GM21447 (cell line): ENCODE data around the gene ESR1.
"Not testable (repeated sequence)": the region's sequence is repeated elsewhere in the genome, so short reads cannot be mapped to it uniquely, and the experiment has no call there.

ENCODE experiments used
- ATAC-seq: cut with Tn5 transposase; IDR thresholded peaks from one replicate; pipeline ENCODE4 v1.9.1; 2021; ENCODE audit not compliant: unreplicated experiment

ESR1 gene

DNA sequence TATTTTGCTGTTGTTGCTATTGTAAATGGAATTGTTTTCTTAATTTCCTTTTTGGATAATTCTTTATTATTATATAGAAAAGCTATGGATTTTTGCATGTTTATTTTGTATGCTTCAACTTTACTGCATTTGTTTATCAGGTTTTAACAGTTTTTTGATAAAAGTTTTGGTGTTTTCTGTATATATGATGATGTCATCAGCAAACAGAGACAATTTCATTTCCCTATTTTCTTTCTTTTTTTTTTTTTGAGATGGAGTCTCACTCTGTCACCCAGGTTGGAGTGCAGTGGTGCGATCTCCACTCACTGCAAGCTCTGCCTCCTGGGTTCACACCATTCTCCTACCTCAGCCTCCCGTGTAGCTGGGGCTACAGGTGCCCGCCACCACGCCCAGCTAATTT lies 156.9 kb downstream of the ESR1 start:
- not testable (repeated sequence) for ATAC-seq

DNA sequence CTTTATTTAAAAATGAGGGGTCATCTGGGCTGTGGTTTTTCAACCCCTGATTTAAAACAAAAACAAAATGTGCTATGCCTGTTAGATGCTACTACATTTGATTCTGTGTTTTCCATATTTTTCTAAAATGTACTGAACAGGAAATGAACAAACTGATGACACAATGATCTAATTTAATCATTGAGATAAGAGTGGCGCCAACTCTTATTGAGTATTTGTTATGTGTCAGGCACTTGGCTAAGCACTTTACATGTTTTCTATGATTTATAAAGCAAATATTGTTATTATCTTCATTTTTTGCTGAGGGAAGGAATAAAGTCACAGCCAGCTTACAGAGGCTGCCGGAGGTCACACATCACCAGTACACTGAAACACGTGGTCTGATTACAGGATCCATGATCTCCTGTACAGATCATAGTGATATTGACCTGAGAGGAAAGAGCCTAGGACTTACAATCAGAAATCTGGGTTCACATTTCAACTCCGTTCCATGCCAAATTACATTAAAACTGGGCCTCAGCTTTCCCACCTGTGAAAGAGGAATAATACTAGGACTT lies 166.7 kb downstream of the ESR1 start:
- no peak for ATAC-seq

DNA sequence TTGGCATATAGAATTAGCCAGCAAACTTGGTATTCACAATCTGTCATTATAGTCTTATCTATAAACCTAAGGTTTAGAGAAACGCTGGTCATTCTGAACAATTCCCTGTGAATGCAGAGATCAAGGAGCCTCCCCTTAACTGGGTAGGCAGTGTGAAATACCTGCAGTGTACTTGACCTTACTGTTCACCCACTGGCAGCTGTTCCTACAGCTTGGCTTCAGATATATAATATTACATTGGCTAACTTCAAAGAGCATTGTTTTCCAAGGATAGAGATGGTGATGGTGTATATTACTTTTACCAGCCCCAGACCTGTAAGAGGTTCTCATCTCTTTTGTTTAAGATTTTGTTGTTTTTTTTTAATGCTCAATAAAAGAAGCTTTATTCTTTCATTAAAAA lies 168.3 kb downstream of the ESR1 start:
- no peak for ATAC-seq

DNA sequence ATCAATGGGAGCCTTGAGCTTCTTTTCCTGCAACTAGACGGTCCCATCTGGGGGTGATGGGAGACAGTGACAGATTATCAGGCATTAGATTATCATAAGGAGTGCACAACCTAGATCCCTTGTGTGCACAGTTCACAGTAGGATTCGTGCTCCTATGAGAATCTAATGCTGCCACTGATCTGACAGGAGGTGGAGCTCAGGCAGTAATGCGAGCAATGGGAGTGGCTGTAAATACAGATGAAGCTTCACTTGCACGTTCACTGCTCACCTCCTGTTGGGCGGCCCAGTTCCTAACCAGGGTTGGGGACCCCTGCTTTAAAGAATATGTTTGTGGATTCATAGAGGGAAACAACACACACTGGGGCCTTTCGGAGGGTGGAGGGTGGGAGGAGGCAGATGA lies 180.7 kb downstream of the ESR1 start:
- not testable (repeated sequence) for ATAC-seq

DNA sequence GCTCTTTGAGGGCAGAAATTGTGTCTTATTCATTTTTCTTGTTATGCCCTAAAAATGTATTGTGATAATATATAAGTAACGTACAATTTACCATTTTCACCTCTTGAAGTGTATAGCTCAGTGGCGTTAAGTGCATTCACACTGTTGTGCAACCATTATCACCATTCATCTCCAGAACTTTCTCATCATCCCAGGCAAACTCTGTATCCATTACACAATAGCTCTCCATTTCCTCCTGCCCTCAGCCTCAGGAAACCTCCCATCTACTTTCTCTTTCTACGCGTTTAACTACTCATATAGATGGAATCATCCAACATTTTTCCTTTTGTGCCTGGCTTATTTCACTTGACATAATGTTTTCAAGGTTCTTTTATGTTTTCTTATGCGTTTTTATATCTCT lies 184.6 kb downstream of the ESR1 start:
- ATAC-seq: no peak

DNA sequence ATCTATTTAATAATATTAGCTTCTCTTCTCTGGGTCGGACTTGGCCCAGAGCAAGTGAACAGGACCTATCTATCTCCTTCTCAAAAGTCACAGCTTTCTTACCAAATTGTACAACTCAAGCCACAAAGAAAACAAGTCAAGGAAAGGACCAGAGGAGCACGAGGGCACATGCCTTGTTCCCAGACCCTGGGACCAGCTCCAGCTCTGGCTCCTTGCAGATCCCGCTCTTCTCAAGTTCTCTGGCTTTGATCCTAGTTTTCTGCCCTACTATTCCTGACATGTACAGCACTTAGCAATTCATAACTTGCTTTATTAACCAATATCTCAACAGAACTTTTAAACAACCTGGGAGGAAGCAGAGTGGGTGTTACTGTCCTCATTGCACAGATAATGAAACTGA lies 185.9 kb downstream of the ESR1 start:
- ATAC-seq: no peak

DNA sequence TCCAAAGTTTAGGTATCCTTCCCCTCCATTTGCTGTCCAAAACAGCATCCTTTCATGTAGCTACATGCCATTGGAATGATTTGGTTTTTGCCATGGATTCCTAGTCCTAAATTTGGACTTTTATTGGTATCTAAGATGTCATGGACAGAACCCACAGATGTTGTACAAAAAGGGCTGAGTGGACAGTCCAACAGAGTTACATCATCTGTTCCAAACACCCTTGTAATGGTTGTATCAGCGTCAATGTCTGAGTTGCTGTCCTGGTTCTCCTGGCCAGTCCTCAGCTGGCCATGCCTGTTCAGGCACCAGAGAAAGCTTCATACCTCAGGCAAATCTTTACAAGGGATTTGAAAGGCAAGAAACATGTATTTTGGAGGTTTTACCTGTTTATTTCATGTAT lies 191.3 kb downstream of the ESR1 start:
- no peak for ATAC-seq

DNA sequence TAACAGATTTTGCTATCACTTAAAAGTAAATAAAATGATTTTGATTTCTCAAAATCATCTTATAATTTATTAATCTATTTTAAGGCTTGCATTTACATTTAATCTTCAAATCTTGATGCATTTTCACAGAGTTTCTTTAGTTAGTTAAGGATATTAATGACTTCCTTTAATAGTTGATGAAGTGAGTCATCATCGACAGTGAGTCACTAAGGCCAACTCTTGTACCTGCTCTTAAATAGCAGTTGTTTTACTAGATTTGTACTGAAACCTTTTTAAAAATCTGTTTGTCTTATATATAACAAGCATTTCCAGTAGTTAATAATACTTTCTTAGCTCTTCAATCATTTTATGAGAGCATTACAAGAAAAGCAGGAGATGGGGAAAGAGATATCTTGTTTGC lies 191.7 kb downstream of the ESR1 start:
- no peak for ATAC-seq

DNA sequence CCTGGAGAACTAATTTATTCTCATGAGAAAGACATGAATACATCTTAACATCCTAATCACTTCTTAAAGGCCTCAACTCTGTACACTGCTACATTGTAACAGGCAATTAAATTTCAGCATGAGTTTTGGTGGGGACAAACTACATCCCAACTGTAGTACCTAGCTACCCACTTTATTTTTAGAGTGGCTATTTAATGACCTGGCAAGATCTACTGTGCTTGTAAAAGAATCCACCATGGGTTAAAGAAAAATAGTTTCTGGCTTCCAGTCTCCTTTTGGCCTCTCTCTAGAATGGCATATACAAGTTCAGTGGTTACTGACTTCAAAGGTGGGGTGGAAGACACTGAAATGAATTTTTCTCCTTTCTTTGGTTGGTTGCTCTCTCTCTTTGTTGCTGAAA lies 193.9 kb downstream of the ESR1 start:
- no peak for ATAC-seq

DNA sequence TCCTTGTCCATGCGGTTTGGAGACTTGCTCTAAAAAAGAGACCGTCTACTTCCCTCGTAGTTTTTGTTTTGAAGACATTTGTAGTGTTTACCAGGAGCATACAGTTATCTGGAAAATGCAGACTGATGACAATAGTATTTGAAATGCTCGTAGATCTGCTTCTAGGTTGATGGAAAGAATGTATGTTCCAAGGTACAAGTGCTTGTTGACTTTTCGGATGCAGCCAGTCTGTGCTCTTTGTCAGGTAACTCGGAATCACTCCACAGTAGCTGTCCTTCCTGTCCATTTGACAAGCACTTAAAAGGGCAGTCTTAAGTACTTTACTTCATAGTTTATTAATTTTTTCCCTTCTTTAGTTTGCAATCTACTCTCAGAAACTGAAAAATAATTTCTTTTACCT lies 194.8 kb downstream of the ESR1 start:
- no peak for ATAC-seq

DNA sequence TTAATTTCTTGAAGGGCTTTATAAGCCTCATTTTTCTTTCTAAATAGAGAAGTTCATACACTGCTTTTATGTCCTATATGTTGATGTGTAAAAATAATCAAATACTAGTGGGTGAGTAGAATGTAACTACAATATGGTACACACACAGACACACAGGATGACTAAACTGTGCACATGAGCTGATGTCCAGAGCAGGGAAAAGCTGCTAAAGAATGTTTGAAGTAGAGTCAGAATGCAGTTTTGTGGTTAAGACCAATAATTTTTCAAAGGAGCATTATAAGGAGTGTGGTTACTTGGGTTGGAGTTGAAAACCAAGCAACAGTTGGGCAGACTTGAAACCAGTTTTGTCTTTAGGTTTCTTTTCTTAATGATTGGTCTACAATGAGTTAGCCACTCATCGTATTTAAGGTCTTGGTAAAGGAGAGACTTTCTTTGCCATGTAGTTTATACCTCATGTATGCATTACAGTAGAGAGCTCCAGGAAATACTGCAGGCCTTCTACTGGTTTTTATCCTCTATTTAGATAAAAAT lies 196.6 kb downstream of the ESR1 start:
- ATAC-seq: no peak

DNA sequence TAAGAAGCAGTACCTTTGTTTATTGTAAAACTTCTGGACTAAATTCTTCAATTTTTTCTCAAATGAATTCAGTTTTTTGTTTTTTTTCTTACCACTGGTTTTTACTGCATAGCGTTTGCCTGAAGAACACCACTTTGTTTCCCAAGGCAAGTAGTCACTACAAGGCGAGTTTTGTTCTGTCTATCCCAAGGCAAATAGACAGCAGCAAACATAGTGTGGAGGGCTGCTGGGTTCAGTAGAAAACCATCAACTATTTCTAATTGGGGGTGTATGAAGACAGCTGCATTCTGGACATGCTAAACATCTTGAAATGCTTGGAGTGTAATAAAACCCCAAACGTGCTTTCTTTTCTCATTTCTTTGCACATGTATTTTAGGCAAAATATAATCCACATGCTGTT lies 197.4 kb downstream of the ESR1 start:
- no peak for ATAC-seq

DNA sequence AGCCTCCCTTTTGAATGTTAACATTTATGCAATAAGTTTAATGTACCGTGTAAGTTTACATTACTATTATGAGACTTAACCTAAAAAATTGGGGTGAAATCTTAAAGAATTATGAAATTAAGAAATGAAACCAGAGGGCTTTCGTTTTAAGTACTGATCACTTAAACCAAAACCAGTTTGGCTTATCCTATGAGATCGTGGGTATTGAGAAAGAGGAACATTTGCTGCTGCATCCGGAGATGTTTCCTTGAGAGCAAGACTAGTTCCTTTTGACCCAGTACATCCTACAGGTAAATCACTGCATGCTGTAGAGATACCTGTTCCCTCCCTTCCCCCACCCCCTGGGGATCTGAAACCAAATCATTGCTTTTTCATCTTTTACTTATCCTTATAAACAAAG lies 201.3 kb downstream of the ESR1 start:
- no peak for ATAC-seq

DNA sequence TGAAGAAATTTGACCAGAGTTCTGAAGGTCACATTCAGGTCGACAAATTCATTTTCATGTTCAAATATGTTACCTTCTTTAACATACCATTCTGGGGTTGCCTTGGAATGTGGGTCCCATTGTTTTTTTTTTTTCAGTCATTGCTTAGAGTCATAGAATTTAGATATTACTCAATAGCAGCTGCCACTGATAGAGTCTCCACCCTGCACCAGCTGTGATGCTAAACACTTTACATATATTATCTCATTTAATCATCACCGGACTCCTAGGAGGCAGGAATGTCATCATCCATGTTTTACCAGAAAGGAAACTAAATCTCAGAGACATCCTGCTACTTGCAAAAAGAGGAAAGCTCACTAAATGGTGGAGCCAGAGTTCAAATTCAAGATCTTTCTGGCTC lies 204.7 kb downstream of the ESR1 start:
- ATAC-seq: no peak

DNA sequence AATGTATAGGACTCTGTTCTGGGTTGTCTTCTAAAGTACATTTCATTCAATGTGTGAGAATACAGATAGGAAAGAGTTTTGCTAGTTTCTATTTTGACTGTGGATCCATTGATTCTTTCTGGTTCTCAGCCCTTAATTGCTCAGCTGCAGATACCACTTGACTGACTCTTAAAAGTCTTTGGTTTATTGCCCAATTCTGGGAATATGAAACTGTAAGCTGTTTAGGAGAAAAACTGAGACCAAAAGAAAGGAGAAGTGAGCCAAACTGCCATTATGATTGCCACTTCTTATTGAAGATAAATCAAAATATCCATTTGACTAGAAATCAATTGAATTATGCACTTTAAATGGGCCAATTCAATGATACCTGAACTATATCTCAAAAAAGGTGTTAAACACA lies 211.4 kb downstream of the ESR1 start:
- no peak for ATAC-seq

DNA sequence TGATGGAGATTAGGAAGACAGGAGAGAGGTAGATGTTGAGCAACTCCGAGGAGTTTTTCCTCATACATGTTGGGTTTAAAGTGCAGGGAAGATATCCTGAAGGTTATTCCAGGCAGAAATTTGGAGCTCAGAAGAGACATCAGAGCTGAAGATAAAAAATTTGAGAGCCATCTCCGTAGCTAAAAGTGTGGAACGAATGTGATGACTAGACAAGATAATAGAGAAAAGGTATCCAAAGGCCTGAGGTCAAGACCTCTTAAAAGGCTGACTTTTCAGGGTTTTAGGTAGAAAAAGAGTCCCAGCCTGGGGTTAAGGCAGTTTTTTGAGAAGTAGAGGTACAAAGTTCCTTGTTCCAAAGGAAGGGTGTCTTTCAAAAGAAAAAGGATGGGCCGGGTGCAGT lies 214.8 kb downstream of the ESR1 start:
- no peak for ATAC-seq

DNA sequence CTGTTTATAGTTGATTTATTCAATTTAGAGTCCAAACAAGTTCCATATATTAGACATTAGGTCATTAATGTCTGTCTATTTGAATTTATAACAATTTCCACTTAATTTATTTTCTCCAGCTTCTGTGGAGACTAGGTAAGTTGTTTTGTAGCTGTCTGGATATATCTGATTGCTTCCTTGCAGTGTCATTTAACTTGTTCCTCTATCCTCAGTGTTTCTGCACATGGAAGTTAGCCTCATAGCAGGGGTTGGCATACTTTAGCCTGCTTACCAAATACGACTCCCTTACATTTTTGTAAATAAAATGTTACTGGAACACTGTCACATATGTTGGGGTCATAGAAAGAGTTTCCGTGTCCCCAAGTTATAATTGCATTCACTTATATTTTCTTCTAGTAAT lies 216.1 kb downstream of the ESR1 start:
- ATAC-seq: no peak

DNA sequence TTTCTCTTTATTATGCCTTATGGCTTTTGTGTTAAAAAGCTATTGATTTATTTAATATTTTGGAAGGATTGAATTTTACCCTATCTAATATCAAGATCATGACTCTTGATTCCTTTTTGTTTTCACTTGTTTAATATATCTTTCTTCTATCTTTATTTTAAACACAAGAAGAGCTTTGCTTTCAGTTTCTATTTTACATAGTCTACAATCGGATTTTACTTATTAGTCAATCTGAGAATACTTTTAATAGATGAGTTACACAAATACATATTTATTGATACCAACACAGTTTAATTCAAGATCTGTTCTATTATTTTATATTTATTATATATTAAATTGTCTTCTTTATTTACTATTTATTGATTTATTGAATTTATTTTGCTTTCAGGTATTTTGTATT lies 218.8 kb downstream of the ESR1 start:
- no peak for ATAC-seq

DNA sequence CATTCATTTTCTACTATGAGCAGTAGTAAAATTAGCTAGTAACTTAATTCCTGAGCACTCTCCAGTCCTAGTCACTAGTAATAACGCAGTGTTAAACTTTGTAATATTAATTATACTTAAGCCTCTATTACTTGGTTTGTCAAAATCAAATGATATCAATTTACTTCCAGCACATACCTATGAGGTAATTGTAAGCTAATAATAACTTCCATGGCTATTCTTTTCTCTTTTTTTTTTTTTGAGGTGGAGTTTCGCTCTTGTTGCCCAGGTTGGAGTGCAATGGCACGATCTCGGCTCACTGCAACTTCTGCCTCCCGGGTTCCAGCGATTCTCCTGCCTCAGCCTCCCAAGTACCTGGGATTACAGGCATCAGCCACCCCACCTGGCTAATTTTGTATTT lies 219.3 kb downstream of the ESR1 start:
- not testable (repeated sequence) for ATAC-seq

DNA sequence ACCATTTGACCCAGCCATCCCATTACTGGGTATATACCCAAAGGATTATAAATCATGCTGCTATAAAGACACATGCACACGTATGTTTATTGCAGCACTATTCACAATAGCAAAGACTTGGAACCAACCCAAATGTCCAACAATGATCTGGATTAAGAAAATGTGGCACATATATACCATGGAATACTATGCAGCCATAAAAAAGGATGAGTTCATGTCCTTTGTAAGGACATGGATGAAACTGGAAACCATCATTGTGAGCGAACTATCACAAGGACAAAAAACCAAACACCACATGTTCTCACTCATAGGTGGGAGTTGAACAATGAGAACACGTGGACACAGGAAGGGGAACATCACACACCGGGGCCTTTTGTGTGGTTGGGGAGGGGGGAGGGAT lies 226.3 kb downstream of the ESR1 start:
- not testable (repeated sequence) for ATAC-seq

DNA sequence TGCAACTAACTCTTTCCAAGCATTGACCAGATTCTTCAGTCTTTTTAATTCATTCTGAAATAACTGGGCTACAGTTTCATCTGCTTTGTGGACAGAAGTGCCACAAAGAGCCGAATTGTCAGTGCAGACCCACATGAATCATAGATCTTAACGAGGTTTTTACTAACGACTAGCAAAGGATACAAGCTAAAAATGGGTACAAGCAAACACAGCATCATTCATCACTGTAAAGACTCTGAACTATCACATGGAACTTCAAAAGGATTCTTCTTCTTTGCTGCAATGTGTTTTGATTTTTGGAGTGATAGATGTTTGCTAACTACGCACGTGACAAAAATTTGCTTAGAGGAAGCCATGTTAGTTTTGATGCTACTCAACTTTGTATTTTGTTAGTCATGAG lies 227.1 kb downstream of the ESR1 start:
- ATAC-seq: no peak

DNA sequence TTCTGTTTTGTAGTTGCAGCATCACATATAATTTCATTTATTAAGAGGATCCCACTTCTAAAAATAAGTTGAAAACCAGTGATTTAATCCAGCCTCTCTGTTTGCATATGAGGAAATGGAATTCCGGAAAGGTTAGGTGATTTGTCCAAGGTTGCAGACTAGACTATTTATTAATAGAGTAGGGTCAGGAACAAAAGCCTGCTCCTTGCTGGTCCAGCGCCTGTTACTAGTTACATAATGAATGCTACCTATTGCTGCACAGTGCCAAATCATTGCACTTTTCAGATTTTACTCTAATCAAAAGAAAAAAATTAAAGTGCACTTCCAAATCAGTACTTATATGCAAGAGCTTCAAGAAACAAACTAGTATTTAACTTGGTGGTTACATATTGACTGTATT lies 238.6 kb downstream of the ESR1 start:
- ATAC-seq: no peak

DNA sequence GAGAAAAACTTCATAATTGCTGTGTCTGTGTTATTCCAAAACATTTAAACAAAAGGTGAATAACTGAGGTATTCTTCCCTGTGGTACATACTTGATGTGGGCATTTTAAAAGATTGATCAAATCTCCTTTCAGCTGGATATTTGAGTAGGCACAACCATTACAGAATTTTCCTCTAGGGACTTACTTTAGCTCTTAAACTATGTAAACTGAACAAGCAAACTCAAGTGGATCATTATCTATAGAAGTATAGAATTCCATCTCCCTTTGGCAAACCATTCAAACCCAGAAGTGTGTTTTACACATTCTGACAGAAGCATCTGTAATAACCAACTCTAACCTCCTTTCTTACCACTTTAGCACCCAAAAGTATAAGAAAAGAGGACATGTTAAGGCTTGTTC lies 241.4 kb downstream of the ESR1 start:
- ATAC-seq: no peak

DNA sequence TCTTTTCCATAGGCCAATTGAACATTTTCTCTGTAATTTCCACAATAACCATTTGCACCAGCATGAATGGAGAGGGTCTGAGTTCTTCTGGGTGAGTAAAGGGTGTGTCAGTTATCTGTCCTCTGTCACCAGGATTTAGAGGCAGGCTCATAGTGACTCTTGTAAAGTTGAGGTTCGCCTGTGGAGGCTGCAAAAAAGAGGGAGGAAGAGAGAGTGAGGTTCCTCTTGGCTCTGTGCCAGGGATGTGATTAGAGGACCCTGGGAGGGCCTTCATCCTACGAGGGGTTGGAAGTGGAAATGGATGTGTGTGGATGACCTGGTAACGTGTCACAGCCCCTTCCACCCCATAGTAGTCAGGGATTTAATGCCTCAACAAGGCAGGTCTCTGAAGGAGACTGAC lies 242.0 kb downstream of the ESR1 start:
- ATAC-seq: no peak
